Mucosa of stomach (tissue), 1 donor: Measurements from ENCODE around the gene TLX3.
"Not testable (repeated sequence)": the region's sequence is repeated elsewhere in the genome, so short reads cannot be mapped to it uniquely, and the experiment has no call there.

Experiments
- H3K27me3 ChIP-seq: one replicate; pipeline ENCODE4 v1.7.0; 2013; ENCODE audit warnings: mild to moderate bottlenecking, low read length; ENCODE audit not compliant: control insufficient read depth, insufficient read depth
- H3K36me3 ChIP-seq: one replicate; pipeline ENCODE4 v1.7.0; 2013; ENCODE audit warnings: low read length; ENCODE audit not compliant: control insufficient read depth, insufficient read depth
- H3K4me1 ChIP-seq: one replicate; pipeline ENCODE4 v1.7.0; 2013; ENCODE audit warnings: mild to moderate bottlenecking, low read length; ENCODE audit not compliant: control insufficient read depth, insufficient read depth
- H3K4me3 ChIP-seq: one replicate; pipeline ENCODE4 v1.7.0; 2013; ENCODE audit warnings: low read length
- H3K9ac ChIP-seq: one replicate; pipeline ENCODE4 v1.7.0; 2013; ENCODE audit warnings: mild to moderate bottlenecking, low read length, moderate library complexity
- H3K9me3 ChIP-seq: one replicate; pipeline ENCODE4 v1.7.0; 2013; ENCODE audit warnings: mild to moderate bottlenecking, low read length, moderate library complexity; ENCODE audit not compliant: control insufficient read depth
- donor health status: Pancreatic carcinoma.

Gene TLX3

DNA sequence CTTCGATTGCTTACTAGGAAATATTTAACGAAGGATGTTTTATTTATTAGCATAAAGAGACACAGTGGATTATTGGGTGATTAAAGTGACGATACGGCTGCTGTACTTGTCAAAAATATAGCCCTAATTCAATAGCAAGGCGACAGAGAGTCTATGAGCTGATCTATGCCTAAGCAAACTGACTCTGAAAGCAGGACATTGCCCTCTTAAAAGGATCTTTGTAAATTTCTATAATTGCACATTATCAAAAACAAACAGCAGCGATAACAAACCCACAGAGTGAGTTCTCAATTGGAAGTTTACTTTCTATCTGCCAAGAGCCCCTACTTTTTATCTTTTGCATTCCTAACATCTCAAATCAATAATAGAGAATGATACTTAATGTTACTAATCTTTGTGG is 31.4 kb downstream of the TLX3 start:
- Histone ChIP-seq H3K36me3 (no peaks in the 10 kb centered on the region), H3K9me3 (no peaks in the 10 kb centered on the region), H3K4me1 (no peaks in the 10 kb centered on the region)

GRCh38 chr5:171342362-171343111 is 33.5 kb downstream of the TLX3 start:
- Histone ChIP-seq H3K36me3 (no peaks in the 10 kb centered on the region), H3K27me3 (peaks cover 5% of the 10 kb centered on the region), H3K4me3 (no peak overlapping the region), H3K9ac (no peak overlapping the region), H3K9me3 (no peaks in the 10 kb centered on the region), H3K4me1 (no peaks in the 10 kb centered on the region)

More for the DNA sequence above, 31.4 kb downstream of the TLX3 start:
- H3K9ac ChIP-seq: no peak overlapping the region
- H3K27me3 ChIP-seq: peaks cover 20% of the 10 kb centered on the region
- no peak overlapping the region for H3K4me3 ChIP-seq

- Histone ChIP-seq H3K27me3 (no peaks in the 10 kb centered on the region), H3K36me3 (no peaks in the 10 kb centered on the region), H3K4me3 (no peak overlapping the region), H3K4me1 (no peaks in the 10 kb centered on the region), H3K9me3 (no peaks in the 10 kb centered on the region), H3K9ac (no peak overlapping the region)
Observed at GRCh38 chr5:171344936-171345608, 36.0 kb downstream of the TLX3 start.

GRCh38 chr5:171351536-171352073 is 42.6 kb downstream of the TLX3 start:
- no peak overlapping the region for H3K4me3 ChIP-seq
- no peaks in the 10 kb centered on the region for H3K9me3 ChIP-seq
- no peaks in the 10 kb centered on the region for H3K27me3 ChIP-seq
- no peak overlapping the region for H3K9ac ChIP-seq
- no peaks in the 10 kb centered on the region for H3K4me1 ChIP-seq
- H3K36me3 ChIP-seq: no peaks in the 10 kb centered on the region

GRCh38 chr5:171355302-171355724 is 46.3 kb downstream of the TLX3 start:
- Histone ChIP-seq H3K27me3 (no peaks in the 10 kb centered on the region), H3K9ac (no peak overlapping the region), H3K4me3 (no peak overlapping the region), H3K36me3 (no peaks in the 10 kb centered on the region), H3K9me3 (no peaks in the 10 kb centered on the region), H3K4me1 (no peaks in the 10 kb centered on the region)

GRCh38 chr5:171357843-171358242 is 48.8 kb downstream of the TLX3 start:
- Histone ChIP-seq H3K27me3 (no peaks in the 10 kb centered on the region), H3K4me1 (no peaks in the 10 kb centered on the region), H3K36me3 (no peaks in the 10 kb centered on the region), H3K9ac (no peak overlapping the region), H3K4me3 (no peak overlapping the region), H3K9me3 (no peaks in the 10 kb centered on the region)

DNA sequence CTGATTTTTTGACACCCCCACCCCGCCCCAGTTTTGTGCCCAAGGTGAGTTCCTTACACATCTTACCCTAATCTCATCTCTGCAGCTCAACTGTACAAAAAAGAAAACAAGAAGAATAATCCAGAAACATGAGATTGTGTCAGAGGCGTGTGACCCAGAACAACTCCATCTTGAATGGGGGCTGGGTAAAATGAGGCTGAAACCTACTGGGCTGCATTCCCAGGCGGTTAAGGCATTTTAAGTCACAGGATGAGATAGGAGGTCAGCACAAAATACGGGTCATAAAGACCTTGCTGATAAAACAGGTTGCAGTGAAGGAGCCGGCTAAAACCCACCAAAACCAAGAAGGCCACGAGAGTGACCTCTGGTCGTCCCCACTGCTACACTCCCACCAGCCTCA is 52.1 kb downstream of the TLX3 start:
- not testable (repeated sequence) for H3K36me3 ChIP-seq, H3K9ac ChIP-seq, H3K4me1 ChIP-seq, H3K9me3 ChIP-seq, H3K27me3 ChIP-seq, H3K4me3 ChIP-seq
